ENCODE data around the gene RAB10. TPM values are rescaled to one million over a fixed set of nuclear protein-coding genes. Genes with fewer than 3 reads are reported as not detected.
A peak's percentile ranks its signal among the peaks of the same experiment; 100 is the strongest.

The RAB10 gene
- total RNA-seq, 4 donors from 2014 or later = 89.5 to 140 (median 134) TPM

DNA sequence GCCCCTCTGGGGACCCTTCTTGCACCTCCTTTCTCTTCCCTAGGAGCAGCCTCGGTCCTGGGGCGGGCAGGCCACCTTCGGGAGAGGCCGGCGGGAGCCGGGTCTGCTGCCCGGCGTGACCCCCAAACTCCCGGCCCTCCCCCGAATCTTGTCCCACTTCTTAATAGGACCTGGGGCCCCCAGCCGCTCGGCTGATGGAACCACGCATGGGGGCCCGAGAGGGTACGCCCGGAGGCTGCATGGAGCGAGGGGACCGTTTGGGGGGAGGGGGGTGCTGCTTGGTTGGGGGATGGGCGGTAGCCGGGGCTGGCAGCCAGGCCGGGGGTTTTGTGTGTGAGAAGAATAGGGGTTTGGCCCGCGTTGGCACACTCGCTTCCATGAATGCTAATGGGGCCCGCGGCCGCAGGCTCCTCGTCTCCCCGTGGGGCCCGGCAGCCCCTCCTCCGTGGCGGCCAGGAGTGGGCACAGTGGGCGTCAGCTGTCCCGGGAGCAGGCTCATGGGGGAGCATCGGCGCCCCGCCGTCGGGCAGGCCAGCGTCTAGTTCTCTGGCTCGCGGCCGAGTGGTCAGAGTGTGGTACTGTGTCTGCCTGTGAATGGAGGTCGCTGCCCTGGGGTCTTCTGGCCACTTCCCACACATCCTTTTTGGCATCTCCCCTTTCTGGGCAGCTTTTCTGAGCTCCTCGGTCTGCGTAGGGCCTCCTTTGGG, 140.0 kb downstream of the RAB10 start:
- TF ChIP-seq POLR2A (IDR thresholded peaks at IDR 0.05) = no peak
- TF ChIP-seq CTCF (IDR thresholded peaks at IDR 0.05) = no peak
- H3K27me3 ChIP-seq = peaks cover 10% of the 10 kb centered on the region
- WGBS, 2 donors = 16 to 21% methylated on average over 13 to 46 of the region's 46 CpGs
- peaks cover 16% of the 10 kb centered on the region in 2 donors for H3K4me1 ChIP-seq
- intact Hi-C loops (cut with DNase I) = loop anchor here (10.0 kb wide), 1 partner anchor 151 kb away; no protein-coding TSS in a partner anchor
- H3K36me3 ChIP-seq = no peaks in the 10 kb centered on the region
- peak overlapping the region in 1 of 3 donors; percentile 28 for H3K4me3 ChIP-seq (replicated peaks in 1 of 3)
- H3K27ac ChIP-seq = no peak overlapping the region
- DNase-seq = no peak
- no peaks in the 10 kb centered on the region for H3K9me3 ChIP-seq

DNA sequence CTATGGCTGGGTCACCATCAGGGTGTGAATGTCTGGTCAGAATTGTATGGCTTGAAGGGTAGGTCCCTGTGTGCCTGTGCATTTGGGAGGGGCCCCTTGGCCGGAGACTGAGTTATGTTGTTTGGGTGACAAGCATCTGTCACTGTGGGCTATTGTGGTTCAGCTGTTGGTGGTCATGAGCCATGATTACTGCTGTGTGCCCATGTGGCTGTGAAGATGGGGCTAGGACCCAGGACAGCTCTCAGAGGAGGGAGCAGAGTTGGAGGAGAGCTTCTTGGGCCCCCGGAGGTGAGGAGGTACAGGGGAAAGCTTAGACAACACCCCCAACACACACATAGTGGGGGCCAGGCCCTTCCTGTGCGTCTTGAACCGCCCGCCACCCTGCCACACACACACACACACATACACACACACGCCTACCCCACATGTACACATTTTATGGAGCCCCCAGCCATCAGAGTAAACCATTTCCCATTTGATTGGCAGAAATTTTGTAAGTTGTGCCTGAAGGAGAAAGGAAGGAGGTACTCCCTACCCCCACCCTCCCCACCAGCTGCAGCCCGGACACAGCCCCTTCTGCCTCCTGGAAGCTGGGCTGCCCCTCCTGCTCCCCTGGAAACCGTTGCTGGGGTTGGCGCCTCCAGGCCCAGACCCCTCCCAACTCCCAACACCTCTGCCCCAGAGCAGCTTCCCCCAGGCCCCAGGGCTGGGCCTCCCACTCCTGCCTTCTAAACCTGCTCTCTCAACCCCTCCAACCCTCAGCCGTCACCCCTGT, 141.0 kb downstream of the RAB10 start:
- TF ChIP-seq POLR2A (IDR thresholded peaks at IDR 0.05) (no peak), CTCF (IDR thresholded peaks at IDR 0.05) (no peak)
- 76 to 87% methylated on average over 10 of the region's 10 CpGs for WGBS, 2 donors
- no peaks in the 10 kb centered on the region for H3K9me3 ChIP-seq
- DNase-seq = no peak
- peaks cover 10% of the 10 kb centered on the region for H3K27me3 ChIP-seq
- intact Hi-C loops (cut with DNase I) = loop anchor here (10.0 kb wide), 1 partner anchor 150 kb away; no protein-coding TSS in a partner anchor
- no peak overlapping the region for H3K27ac ChIP-seq
- H3K4me1 ChIP-seq = peaks cover 20 to 26% of the 10 kb centered on the region in 2 donors
- no peak overlapping the region for H3K4me3 ChIP-seq (replicated peaks in 1 of 3)
- H3K36me3 ChIP-seq = no peaks in the 10 kb centered on the region

GRCh38 chr2:26175466-26176278, 141.8 kb downstream of the RAB10 start:
- Histone ChIP-seq H3K36me3 (no peaks in the 10 kb centered on the region), H3K9me3 (no peaks in the 10 kb centered on the region), H3K4me3 (replicated peaks in 1 of 3) (no peak overlapping the region), H3K27ac (no peak overlapping the region), H3K27me3 (peaks cover 10% of the 10 kb centered on the region), H3K4me1 (peaks cover 20 to 27% of the 10 kb centered on the region in 2 donors)
- no peak for DNase-seq
- intact Hi-C loops (cut with DNase I) = loop anchor here (10.0 kb wide), 1 partner anchor 149 kb away; no protein-coding TSS in a partner anchor
- WGBS, 2 donors = 72 to 83% methylated on average over 6 to 11 of the region's 15 CpGs
- TF ChIP-seq POLR2A (IDR thresholded peaks at IDR 0.05) (no peak), CTCF (IDR thresholded peaks at IDR 0.05) (no peak)

- TF ChIP-seq POLR2A (IDR thresholded peaks at IDR 0.05) (no peak), CTCF (IDR thresholded peaks at IDR 0.05) (no peak)
- no peak overlapping the region for H3K4me3 ChIP-seq (replicated peaks in 1 of 3)
- peaks cover 20 to 27% of the 10 kb centered on the region in 2 donors for H3K4me1 ChIP-seq
- 72 to 75% methylated on average over 9 to 11 of the region's 11 CpGs for WGBS, 2 donors
- H3K27me3 ChIP-seq = peaks cover 10% of the 10 kb centered on the region
- H3K36me3 ChIP-seq = no peaks in the 10 kb centered on the region
- no peaks in the 10 kb centered on the region for H3K9me3 ChIP-seq
- no peak overlapping the region for H3K27ac ChIP-seq
- no peak for DNase-seq
- intact Hi-C loops (cut with DNase I) = loop anchor here (10.0 kb wide), 1 partner anchor 149 kb away; no protein-coding TSS in a partner anchor
Observed at GRCh38 chr2:26176279-26176615, 142.4 kb downstream of the RAB10 start.

Data from thyroid gland (tissue), 4 donors.